ENCODE measurements around the gene CASP9.

The CASP9 gene

DNA sequence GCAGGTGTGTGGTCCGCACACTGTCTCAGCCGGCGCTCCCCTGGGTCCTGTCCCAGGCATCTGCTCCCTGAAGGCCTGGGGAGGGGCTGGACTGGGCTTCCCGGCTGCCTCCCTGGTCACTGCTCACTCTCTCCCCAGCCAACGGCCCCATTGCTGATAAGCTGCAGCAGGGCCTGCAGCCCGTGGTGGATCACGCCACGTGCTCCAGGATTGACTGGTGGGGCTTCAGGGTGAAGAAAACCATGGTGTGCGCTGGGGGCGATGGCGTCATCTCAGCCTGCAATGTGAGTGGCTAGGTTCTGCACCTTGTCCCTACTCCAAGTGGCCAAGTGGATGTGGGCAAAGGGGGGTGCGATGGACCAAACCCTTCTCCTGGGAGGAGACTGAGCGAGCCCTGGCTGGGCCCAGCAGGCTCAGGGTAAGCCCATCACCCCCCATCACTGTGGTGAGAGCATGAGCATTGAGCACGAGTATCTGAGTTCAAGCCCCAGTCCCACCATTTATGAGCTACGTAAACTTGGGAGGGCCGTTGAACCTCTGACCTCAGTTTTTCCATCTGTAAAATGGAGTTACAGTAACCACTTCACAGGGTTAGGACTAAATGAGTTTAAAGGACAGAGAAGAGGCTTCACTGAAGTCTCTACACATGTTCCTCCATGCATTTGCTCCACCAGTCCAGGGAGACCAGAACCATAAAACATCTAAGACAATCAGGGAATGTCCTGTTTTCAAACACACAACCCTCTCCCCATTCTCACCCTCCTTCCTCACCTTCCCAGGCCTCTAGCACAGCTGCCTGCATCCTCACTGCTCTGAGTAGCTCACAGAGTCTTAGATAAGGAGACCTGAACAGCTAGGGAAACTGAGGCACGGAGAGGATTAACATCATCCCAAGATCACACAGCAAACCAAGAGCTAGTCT is 79.3 kb downstream of the CASP9 start:
- TF ChIP-seq, protein P1, sequence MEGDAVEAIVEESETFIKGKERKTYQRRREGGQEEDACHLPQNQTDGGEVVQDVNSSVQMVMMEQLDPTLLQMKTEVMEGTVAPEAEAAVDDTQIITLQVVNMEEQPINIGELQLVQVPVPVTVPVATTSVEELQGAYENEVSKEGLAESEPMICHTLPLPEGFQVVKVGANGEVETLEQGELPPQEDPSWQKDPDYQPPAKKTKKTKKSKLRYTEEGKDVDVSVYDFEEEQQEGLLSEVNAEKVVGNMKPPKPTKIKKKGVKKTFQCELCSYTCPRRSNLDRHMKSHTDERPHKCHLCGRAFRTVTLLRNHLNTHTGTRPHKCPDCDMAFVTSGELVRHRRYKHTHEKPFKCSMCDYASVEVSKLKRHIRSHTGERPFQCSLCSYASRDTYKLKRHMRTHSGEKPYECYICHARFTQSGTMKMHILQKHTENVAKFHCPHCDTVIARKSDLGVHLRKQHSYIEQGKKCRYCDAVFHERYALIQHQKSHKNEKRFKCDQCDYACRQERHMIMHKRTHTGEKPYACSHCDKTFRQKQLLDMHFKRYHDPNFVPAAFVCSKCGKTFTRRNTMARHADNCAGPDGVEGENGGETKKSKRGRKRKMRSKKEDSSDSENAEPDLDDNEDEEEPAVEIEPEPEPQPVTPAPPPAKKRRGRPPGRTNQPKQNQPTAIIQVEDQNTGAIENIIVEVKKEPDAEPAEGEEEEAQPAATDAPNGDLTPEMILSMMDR (IDR thresholded peaks at IDR 0.05; ENCODE audit: control insufficient read depth, insufficient read depth, low read depth, low read length, missing control alignments), result no peak
- H3K4me3 ChIP-seq (ENCODE audit: control insufficient read depth, low read depth, low read length), result no peak overlapping the region
- DNase-seq (ENCODE audit: low read depth), result no peak

- TF ChIP-seq, protein P1 (IDR thresholded peaks at IDR 0.05; ENCODE audit: control insufficient read depth, insufficient read depth, low read depth, low read length, missing control alignments), result no peak
- no peak for DNase-seq (ENCODE audit: low read depth)
- H3K4me3 ChIP-seq (ENCODE audit: control insufficient read depth, low read depth, low read length), result no peak overlapping the region
Observed at GRCh38 chr1:15443281-15443680, 80.7 kb downstream of the CASP9 start.

DNA sequence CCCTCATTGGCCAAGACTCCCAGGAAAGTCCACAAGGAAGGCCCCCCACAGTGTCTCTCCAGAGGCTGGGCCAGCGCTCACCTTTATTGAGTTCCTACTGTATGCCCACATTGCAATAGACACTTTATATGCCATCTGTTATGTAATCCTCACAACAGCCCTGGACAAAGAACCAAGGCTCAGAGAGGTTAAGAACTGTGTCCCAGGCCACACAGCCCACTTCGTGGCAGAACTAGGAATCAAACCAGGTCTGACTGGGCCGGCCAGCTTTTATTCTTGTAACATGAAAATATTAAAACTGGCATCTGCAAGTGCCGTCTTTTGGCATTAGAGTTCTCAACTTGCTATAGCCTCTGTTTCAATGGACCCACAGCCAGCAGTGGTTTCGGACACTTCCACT is 81.3 kb downstream of the CASP9 start:
- TF ChIP-seq, protein P1 (IDR thresholded peaks at IDR 0.05; ENCODE audit: control insufficient read depth, insufficient read depth, low read depth, low read length, missing control alignments), result no peak
- no peak for DNase-seq (ENCODE audit: low read depth)
- no peak overlapping the region for H3K4me3 ChIP-seq (ENCODE audit: control insufficient read depth, low read depth, low read length)

- H3K4me3 ChIP-seq (ENCODE audit: control insufficient read depth, low read depth, low read length), result no peak overlapping the region
- TF ChIP-seq, protein P1 (IDR thresholded peaks at IDR 0.05; ENCODE audit: control insufficient read depth, insufficient read depth, low read depth, low read length, missing control alignments), result no peak
- DNase-seq (ENCODE audit: low read depth), result no peak
Observed at GRCh38 chr1:15442119-15442518, 81.9 kb downstream of the CASP9 start.

Data from AG09309 (cell line).